NB4 (cell line): Measurements from ENCODE around the gene TOP1.

ENCODE experiments used
- DNase-seq: peaks from one replicate; pipeline ENCODE4 v3.0.0; 2010; ENCODE audit warnings: low read depth
- H3K4me3 ChIP-seq: one replicate; pipeline ENCODE4 v1.5.1; 2011; ENCODE audit warnings: mild to moderate bottlenecking, low read depth, low read length, moderate library complexity
- CTCF ChIP-seq: IDR thresholded peaks from one replicate; pipeline ENCODE4 v1.5.1; 2012; ENCODE audit warnings: low read depth, low read length
- MAX ChIP-seq: IDR thresholded peaks from 2 replicates; pipeline ENCODE4 v1.6.1; 2011; ENCODE audit warnings: low read depth, low read length
- MYC ChIP-seq: IDR thresholded peaks from 2 replicates; pipeline ENCODE4 v1.6.1; 2011; ENCODE audit warnings: low read depth, low read length
- POLR2A ChIP-seq: IDR thresholded peaks from 2 replicates; pipeline ENCODE4 v1.6.1; 2011; ENCODE audit warnings: mild to moderate bottlenecking; ENCODE audit not compliant: insufficient read length; ENCODE audit errors: extremely low read depth

TOP1 gene

GRCh38 chr20:41163821-41164220, 135.2 kb downstream of the TOP1 start:
- H3K4me3 ChIP-seq, result no peak overlapping the region
- DNase-seq, result no peak
- no peak for TF ChIP-seq MAX
- no peak for TF ChIP-seq MYC
- TF ChIP-seq CTCF, result no peak

- no peak for DNase-seq
- H3K4me3 ChIP-seq, result no peak overlapping the region
- TF ChIP-seq CTCF (no peak), MYC (no peak), POLR2A (no peak), MAX (no peak)
These were observed 136.6 kb downstream of the TOP1 start for GRCh38 chr20:41165001-41165882.

- DNase-seq, result no peak
- no peak for TF ChIP-seq MAX
- no peak for TF ChIP-seq MYC
- no peak for TF ChIP-seq POLR2A
- TF ChIP-seq CTCF, result no peak
- no peak overlapping the region for H3K4me3 ChIP-seq
These were observed 137.8 kb downstream of the TOP1 start for GRCh38 chr20:41166201-41167117.

- no peak overlapping the region for H3K4me3 ChIP-seq
- TF ChIP-seq CTCF (no peak), POLR2A (no peak), MYC (no peak)
- DNase-seq, result no peak
These were observed 138.5 kb downstream of the TOP1 start for GRCh38 chr20:41167118-41167470.

- TF ChIP-seq POLR2A (no peak), MYC (0 out of 2 replicates have a peak, but pooled peaks have one; percentile 27)
- H3K4me3 ChIP-seq, result no peak overlapping the region
- DNase-seq, result peak; percentile 89
These were observed 139.0 kb downstream of the TOP1 start for GRCh38 chr20:41167481-41168253.
